Measurements from ENCODE around the gene LZTS2. TPM values are rescaled to one million over a fixed set of nuclear protein-coding genes. Genes with fewer than 3 reads are reported as not detected.
"Not testable (repeated sequence)": the region's sequence is repeated elsewhere in the genome, so short reads cannot be mapped to it uniquely, and the experiment has no call there.

LZTS2 gene
- 51.8 and 62.1 TPM in 2 replicates for total RNA-seq (2014; rRNA removed; shearing (Covaris generic))
- 44.8 and 46.6 TPM in 2 replicates for polyA plus RNA-seq (2015; cell fraction: cytosol; rRNA removed)
- 73.4 and 79.0 TPM in 2 replicates for polyA plus RNA-seq (2015; cell fraction: nucleus; rRNA removed)

DNA sequence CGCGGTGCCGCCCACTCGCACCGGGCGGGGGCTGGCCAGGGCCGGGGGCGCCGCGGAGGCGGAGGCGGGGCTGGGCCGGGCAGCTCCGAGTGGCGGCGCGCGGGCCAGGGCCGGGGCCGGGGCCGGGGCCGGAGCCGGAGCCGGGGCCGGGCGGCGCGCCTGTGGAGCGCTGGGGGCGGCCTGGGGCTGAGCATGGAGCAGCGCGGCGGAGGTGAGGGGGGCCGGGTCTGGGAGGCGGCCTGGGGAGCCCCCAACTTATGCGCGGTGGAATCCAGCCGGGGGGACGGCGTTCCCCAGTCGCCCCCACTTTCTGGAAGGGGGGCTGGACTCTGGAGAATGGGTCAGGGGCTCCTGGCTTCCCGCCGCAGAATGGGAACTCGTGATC lies at the start of gene LZTS2:
Gene LZTS2, plus strand, starts transcription at position 67 of the 385 bp plus-strand sequence. CDS start 2,731 bp downstream, outside the sequence.
- no peak for DNase-seq (ENCODE audit: low read depth)

DNA sequence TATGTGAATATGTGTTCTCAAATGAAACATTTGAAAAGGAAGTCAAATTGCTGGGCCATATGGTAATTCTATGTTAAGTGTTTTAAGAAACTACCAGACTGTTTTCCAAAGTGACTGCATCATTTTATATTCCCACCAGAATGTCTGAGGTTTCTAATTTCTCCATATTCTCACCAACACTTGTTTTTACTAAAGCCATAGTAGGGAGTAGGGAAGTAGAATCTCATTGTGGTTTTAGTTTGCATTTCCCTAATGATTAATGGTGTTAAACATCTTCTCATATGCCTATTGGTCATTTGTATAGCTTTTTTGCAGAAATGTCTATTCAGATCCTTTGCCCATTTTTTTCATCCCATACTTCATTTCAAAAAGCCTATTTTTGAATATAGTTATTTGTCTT lies 39.4 kb upstream of the LZTS2 start:
- no peak for DNase-seq (ENCODE audit: low read depth)

GRCh38 chr10:100962351-100963080 lies 37.1 kb upstream of the LZTS2 start:
- no peak for DNase-seq (ENCODE audit: low read depth)

DNA sequence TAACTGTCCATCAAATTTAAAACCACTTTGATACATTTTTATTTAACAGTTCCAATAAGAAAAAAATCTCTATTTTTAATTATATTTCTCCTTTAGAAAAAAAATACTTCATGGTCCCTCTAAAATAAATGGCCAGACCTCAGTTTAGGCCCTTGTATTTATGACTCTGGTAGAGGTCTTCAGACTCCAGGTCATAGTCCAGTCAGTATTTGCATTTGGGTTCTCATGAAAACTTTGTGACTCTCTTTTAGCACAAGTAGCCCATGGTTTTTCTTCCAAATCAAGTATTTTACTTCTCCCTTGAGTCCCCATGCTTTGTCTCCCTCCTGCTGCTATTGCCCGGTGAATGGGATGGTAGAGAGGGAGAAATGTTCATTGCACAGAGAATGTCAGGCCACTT lies 35.8 kb upstream of the LZTS2 start:
- DNase-seq (ENCODE audit: low read depth): no peak

- no peak for DNase-seq (ENCODE audit: low read depth)
These were observed 33.8 kb upstream of the LZTS2 start for GRCh38 chr10:100965820-100966219.

DNA sequence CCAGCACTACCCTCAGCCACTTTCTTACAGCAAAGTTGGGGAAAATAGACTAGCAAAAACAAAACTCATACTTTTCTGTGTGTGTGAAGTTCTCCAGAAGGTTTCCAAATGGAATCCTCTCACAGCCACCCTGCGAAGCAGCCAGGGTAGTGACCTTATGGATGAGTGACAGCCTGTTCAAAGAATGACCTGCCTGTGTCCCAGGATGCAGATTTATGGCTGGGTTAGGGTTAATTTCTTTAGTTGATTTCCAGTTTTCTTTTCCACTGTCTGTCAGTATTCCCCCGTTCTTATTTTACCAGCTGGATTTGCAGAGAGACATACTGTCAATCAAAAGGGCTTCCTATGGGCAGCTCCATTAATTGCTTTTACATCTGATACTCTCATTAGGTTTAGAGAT lies 32.7 kb upstream of the LZTS2 start:
- DNase-seq (ENCODE audit: low read depth): no peak

GRCh38 chr10:100967332-100967731 lies 32.3 kb upstream of the LZTS2 start:
- DNase-seq (ENCODE audit: low read depth): no peak

DNA sequence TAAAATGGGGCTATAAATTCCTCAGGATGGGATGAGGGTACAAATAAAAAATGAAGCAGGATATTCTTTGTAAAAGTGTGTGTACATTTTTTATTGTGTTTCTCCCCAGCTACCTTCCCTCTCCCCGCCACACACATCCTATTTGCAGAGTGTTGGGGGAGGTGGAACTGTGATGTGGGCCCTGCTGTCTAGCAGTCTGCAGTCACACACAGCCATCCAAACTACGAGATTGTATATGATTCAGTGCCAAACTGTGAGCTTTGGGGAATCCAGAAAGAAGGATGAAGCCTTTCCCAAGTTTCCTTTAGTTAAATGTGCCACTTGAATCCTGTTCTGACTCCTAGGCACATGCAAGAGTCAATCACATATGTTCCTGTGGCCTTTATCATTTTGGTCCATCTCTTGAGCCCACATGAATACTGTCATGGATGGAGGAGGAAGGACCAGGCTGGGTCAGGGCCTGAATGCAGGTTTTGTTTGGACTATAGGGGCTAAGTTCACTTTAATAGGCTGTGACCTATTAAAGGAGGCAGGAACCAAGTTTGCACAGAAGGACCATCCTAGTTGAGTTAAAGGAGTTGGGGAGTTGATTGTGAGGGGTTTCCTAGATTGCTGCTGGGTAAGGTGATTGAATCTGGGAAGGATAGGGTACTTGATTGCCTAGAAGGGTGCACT lies 31.4 kb upstream of the LZTS2 start:
- DNase-seq (ENCODE audit: low read depth): no peak

GRCh38 chr10:100968863-100969186 lies 30.8 kb upstream of the LZTS2 start:
- no peak for DNase-seq (ENCODE audit: low read depth)

DNA sequence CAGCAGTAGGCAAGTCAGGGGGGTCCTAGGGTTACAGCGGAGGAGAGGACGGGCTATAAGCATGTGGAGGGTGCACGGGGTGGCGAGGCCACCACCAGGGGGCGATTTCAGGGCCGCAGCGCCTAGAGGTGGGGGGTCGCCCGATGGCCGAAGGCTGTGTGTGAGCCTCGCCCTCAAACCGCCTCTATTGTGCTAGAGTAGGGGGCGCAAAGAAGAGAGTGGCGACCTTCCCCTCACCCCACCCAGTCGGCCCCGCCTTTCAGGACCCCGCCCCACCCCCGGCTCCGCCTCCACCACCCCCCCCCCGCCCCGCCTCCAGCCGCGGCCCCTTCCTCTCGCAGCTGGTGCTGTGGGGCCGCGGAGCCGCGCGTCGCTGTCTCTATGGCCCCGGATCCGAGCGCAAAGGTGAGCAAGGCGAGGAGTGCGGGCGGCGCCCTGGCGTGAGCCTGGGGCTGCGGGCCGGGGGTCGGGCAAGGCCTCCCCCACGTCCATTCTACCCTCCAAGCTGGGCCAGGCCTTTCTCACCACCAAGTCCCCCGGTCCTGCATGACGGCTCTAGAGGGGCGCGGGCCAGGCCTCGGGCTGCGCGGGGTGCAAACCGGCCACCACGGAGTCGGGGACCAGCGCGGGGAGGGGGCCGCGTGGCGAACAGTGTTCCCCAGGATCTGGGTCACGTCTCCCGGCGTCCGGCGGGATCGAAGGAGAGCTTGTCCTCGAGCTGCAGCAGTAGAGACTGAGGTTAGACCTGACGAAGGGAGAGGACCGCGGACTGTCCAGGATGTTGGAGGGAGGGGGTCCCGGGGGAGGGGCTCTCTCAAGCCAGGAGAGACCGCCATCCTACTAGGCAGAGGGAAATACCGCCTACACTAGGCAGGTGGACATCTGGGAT lies 30.2 kb upstream of the LZTS2 start, which contains the start of gene SEMA4G:
Gene SEMA4G, plus strand, starts transcription at position 318 of the 889 bp plus-strand sequence. CDS start 3,409 bp downstream, outside the sequence.
- DNase-seq (ENCODE audit: low read depth): peak; percentile 31

GRCh38 chr10:100970076-100970913 lies 29.3 kb upstream of the LZTS2 start:
- no peak for DNase-seq (ENCODE audit: low read depth)

DNA sequence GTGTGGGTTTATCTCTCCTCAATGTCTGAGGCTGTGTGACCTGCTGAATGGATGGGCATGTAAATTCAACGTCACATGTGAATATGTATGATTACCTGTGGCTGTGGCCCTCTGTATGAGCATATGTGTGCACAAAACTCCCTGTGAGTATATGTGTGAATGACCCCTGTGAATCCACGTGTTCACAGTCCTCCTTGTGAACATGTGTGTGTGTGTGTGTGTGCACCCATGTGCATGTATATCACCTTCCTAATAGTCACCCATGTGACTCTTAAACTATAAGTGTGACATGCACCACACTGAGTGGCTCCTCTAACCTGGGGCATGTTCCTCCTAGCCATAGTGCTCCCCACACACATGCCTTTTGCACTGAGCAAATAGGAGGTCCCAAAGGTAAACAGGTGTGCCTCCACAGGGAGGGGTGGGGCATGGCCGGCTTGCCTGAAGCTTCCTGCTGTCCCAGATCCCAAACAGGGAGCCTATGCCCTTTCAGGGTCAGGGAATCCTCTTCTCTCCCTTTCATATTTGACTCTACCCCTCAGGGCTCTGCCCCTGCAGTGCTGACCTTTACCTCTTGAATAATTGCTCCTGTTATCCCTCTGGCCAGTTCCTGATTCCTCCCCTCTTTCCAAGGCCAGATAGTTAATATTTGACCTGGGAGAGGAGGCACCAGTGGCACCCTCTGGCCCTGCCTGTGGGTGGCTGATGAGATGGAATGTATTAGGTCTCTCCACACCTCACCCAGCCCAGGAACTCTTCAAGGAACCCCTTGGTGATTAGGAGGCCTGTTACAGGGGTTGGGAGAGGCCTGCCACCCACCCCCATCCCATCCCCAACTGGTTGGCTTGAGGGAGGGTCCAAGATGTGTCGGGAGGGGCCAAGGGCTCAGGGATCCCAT lies 28.4 kb upstream of the LZTS2 start:
- DNase-seq (ENCODE audit: low read depth): no peak

GRCh38 chr10:100972115-100972903 lies 27.3 kb upstream of the LZTS2 start:
- no peak for DNase-seq (ENCODE audit: low read depth)

DNA sequence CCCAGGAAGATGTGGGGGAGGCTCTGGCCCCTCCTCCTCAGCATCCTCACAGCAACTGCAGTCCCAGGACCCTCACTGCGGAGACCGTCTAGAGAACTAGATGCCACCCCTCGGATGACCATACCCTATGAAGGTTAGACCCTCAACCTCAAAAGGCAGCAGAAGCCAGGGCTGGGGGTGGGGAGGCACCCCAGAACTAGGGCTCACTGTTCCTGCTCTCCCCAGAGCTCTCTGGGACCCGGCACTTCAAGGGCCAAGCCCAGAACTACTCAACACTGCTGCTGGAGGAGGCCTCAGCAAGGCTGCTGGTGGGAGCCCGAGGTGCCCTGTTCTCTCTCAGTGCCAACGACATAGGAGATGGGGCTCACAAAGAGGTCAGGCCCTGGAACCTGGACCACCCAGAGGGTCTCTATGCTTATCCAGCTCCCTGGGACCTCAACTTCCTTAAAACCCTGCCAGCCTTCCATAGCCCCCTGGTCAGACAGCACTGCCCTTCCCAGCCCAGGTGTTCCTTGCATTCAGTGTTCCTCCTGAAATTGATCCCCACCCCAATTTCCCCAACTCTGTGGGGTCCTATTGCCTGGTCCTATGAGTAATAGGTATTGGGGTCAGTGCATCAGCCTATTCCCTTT lies 26.6 kb upstream of the LZTS2 start:
- no peak for DNase-seq (ENCODE audit: low read depth)

DNA sequence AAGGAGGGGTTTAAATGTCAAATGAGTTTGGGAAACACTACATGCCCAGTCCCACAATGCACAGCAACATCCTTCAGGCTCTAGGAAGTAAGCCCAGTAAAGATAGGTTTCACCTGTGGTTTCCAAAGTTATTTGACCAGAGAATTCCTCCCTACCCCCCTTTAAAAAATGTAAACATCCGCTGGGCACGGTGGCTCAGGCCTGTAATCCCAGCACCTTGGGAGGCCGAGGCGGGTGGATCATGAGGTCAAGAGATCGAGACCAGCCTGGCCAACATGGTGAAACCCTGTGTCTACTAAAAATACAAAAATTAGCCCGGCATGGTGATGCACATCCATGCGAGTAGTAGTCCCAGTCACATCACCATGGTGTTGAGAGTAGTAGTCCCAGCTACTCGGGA lies 24.2 kb upstream of the LZTS2 start:
- DNase-seq (ENCODE audit: low read depth): not testable (repeated sequence)

DNA sequence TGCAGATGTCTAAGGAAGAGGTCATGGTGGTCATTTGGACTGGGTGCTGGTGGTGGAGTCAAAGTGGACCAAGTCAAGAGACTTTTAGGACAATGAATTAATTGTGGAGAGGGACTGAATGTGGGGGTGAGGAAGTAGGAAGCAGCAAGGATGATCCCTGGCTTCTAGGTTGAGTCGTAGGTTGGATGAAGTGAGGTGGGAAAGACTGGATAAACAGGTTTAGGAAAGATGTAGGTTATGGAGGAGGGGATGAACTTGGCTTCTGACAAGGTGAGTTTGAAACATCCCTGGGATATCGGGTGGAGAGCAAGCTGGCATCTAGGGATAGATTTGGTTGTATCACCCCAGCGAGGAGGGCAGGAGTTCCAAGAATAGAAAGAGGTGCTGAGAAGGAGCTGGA lies 22.7 kb upstream of the LZTS2 start:
- no peak for DNase-seq (ENCODE audit: low read depth)

DNA sequence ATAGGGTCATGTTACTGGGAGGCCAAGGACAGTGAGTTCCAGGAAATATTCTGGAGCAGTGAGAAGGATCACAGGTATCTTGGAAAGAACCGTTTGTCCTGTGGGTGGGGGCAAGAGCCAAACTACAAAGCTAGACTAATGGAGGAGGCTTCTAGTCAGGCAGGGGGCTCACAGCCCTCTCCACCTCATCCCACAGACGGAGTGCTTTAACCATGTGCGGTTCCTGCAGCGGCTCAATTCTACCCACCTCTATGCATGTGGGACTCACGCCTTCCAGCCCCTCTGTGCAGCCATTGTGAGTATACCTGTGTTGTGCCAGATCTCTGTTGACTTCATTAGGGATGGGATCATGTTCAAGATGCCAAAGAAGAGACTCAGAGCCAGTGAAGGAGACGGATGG lies 22.2 kb upstream of the LZTS2 start:
- no peak for DNase-seq (ENCODE audit: low read depth)

GRCh38 chr10:100978121-100978900 lies 21.3 kb upstream of the LZTS2 start:
- DNase-seq (ENCODE audit: low read depth): no peak

All from HT1080 (cell line).